WTC11 (cell line): ENCODE data around the gene ATP11B. TPM values are rescaled to one million over a fixed set of nuclear protein-coding genes. Genes with fewer than 3 reads are reported as not detected.

Source experiments
- ATAC-seq: fragments of 200-7000 bp; cut with Tn5 transposase; 2 replicates; pipeline ENCODE4 v1.10.0; 2021; ENCODE audit warnings: mild to moderate bottlenecking, moderate library complexity
- CTCF ChIA-PET: fragments of 300-600 bp; sonication (Branson Sonifier 250); formaldehyde crosslinking; loops from one replicate; lab custom pipeline; 2021; ENCODE audit warnings: antibody characterized with exemption; lab: Charles Lee
- POLR2A ChIA-PET: fragments of 350-600 bp; sonication (Branson Sonifier 250); formaldehyde crosslinking; loops from one replicate; lab custom pipeline; 2021; ENCODE audit warnings: antibody characterized with exemption; lab: Charles Lee
- DNase-seq: peaks from one replicate; pipeline ENCODE4 v3.0.0; 2021; ENCODE audit warnings: low spot score
- H3K27ac Mint-ChIP-seq: 2 replicates; pipeline ENCODE4 v1.8.0; 2021; ENCODE audit warnings: mixed read lengths
- H3K27me3 Mint-ChIP-seq: 2 replicates; pipeline ENCODE4 v1.8.0; 2021; ENCODE audit warnings: low read depth, mild to moderate bottlenecking, moderate library complexity, mixed read lengths
- H3K36me3 Mint-ChIP-seq: 2 replicates; pipeline ENCODE4 v1.8.0; 2021; ENCODE audit warnings: mixed read lengths
- H3K4me1 Mint-ChIP-seq: 2 replicates; pipeline ENCODE4 v1.8.0; 2022; ENCODE audit warnings: mixed read lengths
- H3K4me3 Mint-ChIP-seq: 2 replicates; pipeline ENCODE4 v1.8.0; 2021; ENCODE audit warnings: mild to moderate bottlenecking, moderate library complexity, mixed read lengths
- H3K9me3 Mint-ChIP-seq: 2 replicates; pipeline ENCODE4 v1.8.0; 2021; ENCODE audit warnings: mixed read lengths
- CDX4 ChIP-seq: fragments of 250-450 bp; sonication (Bioruptor Pico); IDR thresholded peaks from 2 replicates; pipeline ENCODE4 v1.9.0; 2021; ENCODE audit warnings: moderate library complexity, mild to moderate bottlenecking, inconsistent platforms, borderline replicate concordance
- EMX1 ChIP-seq: fragments of 250-450 bp; sonication (Bioruptor Pico); IDR thresholded peaks from 2 replicates; pipeline ENCODE4 v1.8.0; 2021; ENCODE audit warnings: mild to moderate bottlenecking
- FOXP1 ChIP-seq: sonication (generic); formaldehyde crosslinking; IDR thresholded peaks from 2 replicates; pipeline ENCODE4 v1.8.0; 2022; ENCODE audit warnings: missing genetic modification reagents, mild to moderate bottlenecking, moderate library complexity, borderline replicate concordance
- FOXP4 ChIP-seq: sonication (generic); formaldehyde crosslinking; IDR thresholded peaks from 2 replicates; pipeline ENCODE4 v1.8.0; 2022; ENCODE audit warnings: mild to moderate bottlenecking, missing genetic modification reagents
- HMGXB4 ChIP-seq: sonication (generic); formaldehyde crosslinking; IDR thresholded peaks from 2 replicates; pipeline ENCODE4 v1.8.1; 2023; ENCODE audit warnings: mild to moderate bottlenecking, moderate library complexity, missing genetic modification reagents
- JAZF1 ChIP-seq: fragments of 250-450 bp; sonication (Bioruptor Pico); IDR thresholded peaks from 2 replicates; pipeline ENCODE4 v1.9.0; 2021; ENCODE audit warnings: moderate library complexity, mild to moderate bottlenecking, inconsistent platforms
- KAT7 ChIP-seq: sonication (generic); formaldehyde crosslinking; IDR thresholded peaks from 2 replicates; pipeline ENCODE4 v1.8.1; 2023; ENCODE audit warnings: missing genetic modification reagents, mild to moderate bottlenecking, borderline replicate concordance
- MYBL2 ChIP-seq: sonication (generic); formaldehyde crosslinking; IDR thresholded peaks from 2 replicates; pipeline ENCODE4 v1.8.1; 2023; ENCODE audit warnings: mild to moderate bottlenecking, moderate library complexity, missing genetic modification reagents
- NFE2L1 ChIP-seq: sonication (generic); formaldehyde crosslinking; IDR thresholded peaks from 2 replicates; pipeline ENCODE4 v1.8.1; 2023; ENCODE audit warnings: missing genetic modification reagents
- SP1 ChIP-seq: sonication (generic); formaldehyde crosslinking; conservative IDR thresholded peaks from 2 replicates; pipeline ENCODE4 v1.8.1; 2022; ENCODE audit warnings: missing genetic modification reagents
- STAT6 ChIP-seq: sonication (generic); formaldehyde crosslinking; conservative IDR thresholded peaks from 2 replicates; pipeline ENCODE4 v1.8.1; 2023; ENCODE audit warnings: mild to moderate bottlenecking, low read depth, missing genetic modification reagents, moderate library complexity
- TCF7 ChIP-seq: sonication (generic); formaldehyde crosslinking; IDR thresholded peaks from 2 replicates; pipeline ENCODE4 v1.8.0; 2022; ENCODE audit warnings: mild to moderate bottlenecking, low read depth, missing genetic modification reagents, moderate library complexity
- TEAD1 ChIP-seq: sonication (generic); formaldehyde crosslinking; IDR thresholded peaks from 2 replicates; pipeline ENCODE4 v1.8.0; 2022; ENCODE audit warnings: mild to moderate bottlenecking, missing genetic modification reagents
- USF2 ChIP-seq: sonication (generic); formaldehyde crosslinking; IDR thresholded peaks from 2 replicates; pipeline ENCODE4 v1.8.1; 2023; ENCODE audit warnings: mild to moderate bottlenecking, missing genetic modification reagents, moderate library complexity
- ZNF232 ChIP-seq: sonication (generic); formaldehyde crosslinking; IDR thresholded peaks from 2 replicates; pipeline ENCODE4 v1.8.0; 2022; ENCODE audit warnings: mild to moderate bottlenecking, missing genetic modification reagents
- ZNF263 ChIP-seq: sonication (generic); formaldehyde crosslinking; IDR thresholded peaks from 2 replicates; pipeline ENCODE4 v1.8.1; 2022; ENCODE audit warnings: low read depth, mild to moderate bottlenecking, moderate library complexity, missing genetic modification reagents
- ZNF317 ChIP-seq: sonication (generic); formaldehyde crosslinking; IDR thresholded peaks from 2 replicates; pipeline ENCODE4 v1.8.1; 2023; ENCODE audit warnings: low read depth, mild to moderate bottlenecking, moderate library complexity, missing genetic modification reagents, borderline replicate concordance
- ZNF671 ChIP-seq: fragments of 250-450 bp; sonication (Bioruptor Pico); IDR thresholded peaks from 2 replicates; pipeline ENCODE4 v1.8.0; 2021; ENCODE audit warnings: mild to moderate bottlenecking
- total RNA-seq: library from RNA; stranded (reverse); gene quantifications from 3 replicates; pipeline ENCODE4 v1.2.3, GENCODE V29; 2021
- TF ChIP-seq, protein P1 (sequence below): fragments of 250-450 bp; sonication (Bioruptor Pico); IDR thresholded peaks from 2 replicates; pipeline ENCODE4 v2.1.2; 2022; ENCODE audit warnings: mild to moderate bottlenecking, moderate library complexity
- TF ChIP-seq, protein P2 (sequence below): sonication (generic); formaldehyde crosslinking; IDR thresholded peaks from 2 replicates; pipeline ENCODE4 v1.8.0; 2022; ENCODE audit warnings: mild to moderate bottlenecking, missing genetic modification reagents

The ATP11B gene
- total RNA-seq, 1 experiment from 2014 or later = 25.7 TPM

- Mint-ChIP-seq H3K27ac (no peak overlapping the region), H3K27me3 (no peaks in the 10 kb centered on the region), H3K9me3 (no peaks in the 10 kb centered on the region), H3K36me3 (no peaks in the 10 kb centered on the region), H3K4me3 (no peak overlapping the region), H3K4me1 (no peaks in the 10 kb centered on the region)
- POLR2A ChIA-PET = no interaction called here
- CTCF ChIA-PET = no interaction called here
- DNase-seq = no peak
- TF ChIP-seq, protein P1, sequence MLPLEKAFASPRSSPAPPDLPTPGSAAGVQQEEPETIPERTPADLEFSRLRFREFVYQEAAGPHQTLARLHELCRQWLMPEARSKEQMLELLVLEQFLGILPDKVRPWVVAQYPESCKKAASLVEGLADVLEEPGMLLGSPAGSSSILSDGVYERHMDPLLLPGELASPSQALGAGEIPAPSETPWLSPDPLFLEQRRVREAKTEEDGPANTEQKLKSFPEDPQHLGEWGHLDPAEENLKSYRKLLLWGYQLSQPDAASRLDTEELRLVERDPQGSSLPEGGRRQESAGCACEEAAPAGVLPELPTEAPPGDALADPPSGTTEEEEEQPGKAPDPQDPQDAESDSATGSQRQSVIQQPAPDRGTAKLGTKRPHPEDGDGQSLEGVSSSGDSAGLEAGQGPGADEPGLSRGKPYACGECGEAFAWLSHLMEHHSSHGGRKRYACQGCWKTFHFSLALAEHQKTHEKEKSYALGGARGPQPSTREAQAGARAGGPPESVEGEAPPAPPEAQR (CRISPR knock-in tag) = no peak
- TF ChIP-seq STAT6 (CRISPR knock-in tag) (no peak), ZNF263 (no peak), ZNF317 (CRISPR knock-in tag) (no peak), ZNF232 (CRISPR knock-in tag) (no peak), EMX1 (CRISPR knock-in tag) (no peak), TCF7 (CRISPR knock-in tag) (no peak), FOXP1 (no peak), JAZF1 (CRISPR knock-in tag) (no peak), FOXP4 (no peak), CDX4 (CRISPR knock-in tag) (no peak), HMGXB4 (CRISPR knock-in tag) (no peak)
- ATAC-seq = no peak
Measured at GRCh38 chr3:182892226-182892625, 98.9 kb downstream of the ATP11B start.

DNA sequence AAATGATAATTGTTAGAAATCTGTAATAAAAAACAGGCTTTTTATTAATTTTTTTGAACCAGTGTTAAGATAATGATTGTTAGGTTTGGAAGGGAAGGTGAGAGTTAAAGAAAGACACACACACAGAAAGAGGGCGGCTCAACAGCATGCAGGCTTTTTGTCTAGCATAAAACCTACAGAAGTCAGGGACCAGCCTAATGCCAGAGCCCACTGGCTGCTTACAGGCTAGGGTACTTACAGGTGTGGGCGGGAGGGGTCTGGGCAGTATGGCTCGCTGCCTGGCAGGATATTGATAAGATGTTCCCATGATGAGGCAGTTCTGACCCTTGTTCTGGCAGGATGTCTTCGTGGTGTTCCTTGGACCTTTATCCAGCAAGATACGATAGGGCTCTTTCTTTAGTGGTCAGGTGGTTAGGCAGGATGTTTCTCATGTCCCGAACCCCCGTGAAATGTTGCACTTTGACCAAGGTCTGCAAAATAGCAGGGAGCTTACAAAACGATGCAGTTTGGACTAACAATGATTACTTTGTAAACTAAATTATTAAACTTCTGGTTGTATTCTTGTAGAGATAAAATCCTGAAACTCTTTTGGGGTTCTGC lies 102.3 kb downstream of the ATP11B start:
- no peaks in the 10 kb centered on the region for H3K27me3 Mint-ChIP-seq
- H3K4me3 Mint-ChIP-seq = no peak overlapping the region
- no peaks in the 10 kb centered on the region for H3K4me1 Mint-ChIP-seq
- CTCF ChIA-PET = interaction anchor here (1.5 kb wide), 1 partner anchor 14 kb away, joined by 3 read pairs; no protein-coding TSS in a partner anchor
- H3K27ac Mint-ChIP-seq = no peak overlapping the region
- DNase-seq (no peak), ATAC-seq (no peak)
- no peaks in the 10 kb centered on the region for H3K36me3 Mint-ChIP-seq
- POLR2A ChIA-PET = no interaction called here
- no peaks in the 10 kb centered on the region for H3K9me3 Mint-ChIP-seq
- TF ChIP-seq TEAD1 (CRISPR knock-in tag) = no peak
- no peak for TF ChIP-seq MYBL2 (CRISPR knock-in tag)
- TF ChIP-seq USF2 (CRISPR knock-in tag) = no peak
- no peak for TF ChIP-seq SP1 (CRISPR knock-in tag)
- TF ChIP-seq STAT6 (CRISPR knock-in tag) = no peak
- TF ChIP-seq, protein P2, sequence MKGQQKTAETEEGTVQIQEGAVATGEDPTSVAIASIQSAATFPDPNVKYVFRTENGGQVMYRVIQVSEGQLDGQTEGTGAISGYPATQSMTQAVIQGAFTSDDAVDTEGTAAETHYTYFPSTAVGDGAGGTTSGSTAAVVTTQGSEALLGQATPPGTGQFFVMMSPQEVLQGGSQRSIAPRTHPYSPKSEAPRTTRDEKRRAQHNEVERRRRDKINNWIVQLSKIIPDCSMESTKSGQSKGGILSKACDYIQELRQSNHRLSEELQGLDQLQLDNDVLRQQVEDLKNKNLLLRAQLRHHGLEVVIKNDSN (CRISPR knock-in tag) = no peak
- no peak for TF ChIP-seq ZNF671 (CRISPR knock-in tag)
- TF ChIP-seq NFE2L1 (CRISPR knock-in tag) = no peak
- no peak for TF ChIP-seq KAT7
